Glutamatergic neuron (in vitro differentiated cells): ENCODE results near the gene PTPRM. TPM values are rescaled to one million over a fixed set of nuclear protein-coding genes. Genes with fewer than 3 reads are reported as not detected.

Experiments
- DNase-seq: peaks from one replicate; pipeline ENCODE4 v3.0.0; 2022
- H3K27ac Mint-ChIP-seq: one replicate; pipeline ENCODE4 v1.8.0; 2020; ENCODE audit warnings: mild to moderate bottlenecking, mixed read lengths, inconsistent platforms; ENCODE audit not compliant: unreplicated experiment
- H3K27me3 Mint-ChIP-seq: one replicate; pipeline ENCODE4 v1.8.0; 2020; ENCODE audit warnings: mild to moderate bottlenecking, moderate library complexity, mixed read lengths, inconsistent platforms; ENCODE audit not compliant: unreplicated experiment
- H3K36me3 Mint-ChIP-seq: one replicate; pipeline ENCODE4 v1.8.0; 2020; ENCODE audit warnings: mild to moderate bottlenecking, mixed read lengths, inconsistent platforms; ENCODE audit not compliant: unreplicated experiment
- H3K4me1 Mint-ChIP-seq: one replicate; pipeline ENCODE4 v1.8.0; 2020; ENCODE audit warnings: mild to moderate bottlenecking, low read depth, mixed read lengths, inconsistent platforms; ENCODE audit not compliant: unreplicated experiment
- H3K4me3 Mint-ChIP-seq: one replicate; pipeline ENCODE4 v1.8.0; 2020; ENCODE audit warnings: mild to moderate bottlenecking, mixed read lengths, inconsistent platforms; ENCODE audit not compliant: unreplicated experiment
- H3K9me3 Mint-ChIP-seq: one replicate; pipeline ENCODE4 v1.8.0; 2020; ENCODE audit warnings: mild to moderate bottlenecking, moderate library complexity, mixed read lengths, inconsistent platforms; ENCODE audit not compliant: unreplicated experiment
- CTCF ChIP-seq: fragments of 200-600 bp; sonication (generic); IDR thresholded peaks from one replicate; pipeline ENCODE4 v1.5.0; 2021; ENCODE audit not compliant: partially characterized antibody, unreplicated experiment
- total RNA-seq: library from RNA; stranded (reverse); fragmentation: NEBNext Ultra II Directional; extraction: Animal tissue kit (Norgen Biotek cat#: 25700); gene quantifications from one replicate; pipeline ENCODE4 v1.2.1, GENCODE V29; 2021; ENCODE audit not compliant: unreplicated experiment

PTPRM gene
- total RNA-seq, 1 donor from 2014 or later = 23.9 TPM

GRCh38 chr18:8003878-8004675 lies 437.0 kb downstream of the PTPRM start:
- Mint-ChIP-seq H3K4me3 (no peak overlapping the region), H3K9me3 (peaks cover 2% of the 10 kb centered on the region), H3K36me3 (no peaks in the 10 kb centered on the region), H3K4me1 (peaks cover 16% of the 10 kb centered on the region), H3K27me3 (no peaks in the 10 kb centered on the region), H3K27ac (no peak overlapping the region)
- no peak for TF ChIP-seq CTCF
- DNase-seq = no peak

GRCh38 chr18:8004792-8005191 lies 437.7 kb downstream of the PTPRM start:
- Mint-ChIP-seq H3K27me3 (no peaks in the 10 kb centered on the region), H3K27ac (no peak overlapping the region), H3K36me3 (no peaks in the 10 kb centered on the region), H3K4me3 (no peak overlapping the region), H3K4me1 (peaks cover 16% of the 10 kb centered on the region), H3K9me3 (peaks cover 2% of the 10 kb centered on the region)
- no peak for DNase-seq
- no peak for TF ChIP-seq CTCF

- Mint-ChIP-seq H3K4me1 (peaks cover 16% of the 10 kb centered on the region), H3K36me3 (no peaks in the 10 kb centered on the region), H3K27me3 (no peaks in the 10 kb centered on the region), H3K4me3 (no peak overlapping the region), H3K9me3 (peaks cover 2% of the 10 kb centered on the region), H3K27ac (no peak overlapping the region)
- no peak for DNase-seq
- TF ChIP-seq CTCF = no peak
Measured at GRCh38 chr18:8005870-8006569, 438.9 kb downstream of the PTPRM start.

GRCh38 chr18:8006979-8007378 lies 439.9 kb downstream of the PTPRM start:
- no peak for DNase-seq
- Mint-ChIP-seq H3K27ac (no peak overlapping the region), H3K27me3 (no peaks in the 10 kb centered on the region), H3K9me3 (peaks cover 2% of the 10 kb centered on the region), H3K36me3 (no peaks in the 10 kb centered on the region), H3K4me1 (peaks cover 16% of the 10 kb centered on the region), H3K4me3 (no peak overlapping the region)
- no peak for TF ChIP-seq CTCF

DNA sequence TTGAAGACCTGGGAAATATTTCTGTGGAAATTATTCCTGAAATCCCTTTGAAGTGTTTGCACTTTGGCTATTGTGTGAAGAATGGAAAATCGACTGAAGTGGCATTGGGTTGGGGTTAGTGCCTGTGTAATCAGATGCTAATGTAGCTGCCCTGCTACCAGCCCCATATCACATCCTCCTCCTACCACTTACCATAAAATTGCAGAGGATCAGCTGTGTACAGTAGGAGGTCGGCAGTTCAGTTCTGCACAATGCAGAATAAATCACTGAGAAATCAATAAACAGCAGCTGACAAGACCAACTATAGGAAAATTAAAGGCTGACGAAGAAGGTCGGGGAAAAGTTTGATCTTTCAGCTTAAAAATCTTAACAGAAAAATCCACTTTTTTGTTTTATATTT lies 440.9 kb downstream of the PTPRM start:
- peaks cover 16% of the 10 kb centered on the region for H3K4me1 Mint-ChIP-seq
- peaks cover 2% of the 10 kb centered on the region for H3K9me3 Mint-ChIP-seq
- no peak overlapping the region for H3K27ac Mint-ChIP-seq
- DNase-seq = no peak
- H3K36me3 Mint-ChIP-seq = no peaks in the 10 kb centered on the region
- TF ChIP-seq CTCF = no peak
- no peaks in the 10 kb centered on the region for H3K27me3 Mint-ChIP-seq
- H3K4me3 Mint-ChIP-seq = no peak overlapping the region
